Fibroblast of lung (primary cell): Measurements from ENCODE around the gene SNRNP25.
"Not testable (repeated sequence)": the region's sequence is repeated elsewhere in the genome, so short reads cannot be mapped to it uniquely, and the experiment has no call there.

Source experiments
- CTCF ChIP-seq, 2 donors: IDR thresholded peaks in 1 of 2; conservative IDR thresholded peaks in 1 of 2; 1 replicate in 1 of 2; 2 replicates in 1 of 2; pipeline ENCODE4 v1.5.1; 2011 to 2012; ENCODE audit warnings: low read length in 2 of 2, control low read depth in 1 of 2, inconsistent platforms in 1 of 2, low read depth in 1 of 2, mild to moderate bottlenecking in 1 of 2
- EZH2 ChIP-seq: IDR thresholded peaks from 2 replicates; pipeline ENCODE4 v1.5.1; 2012; ENCODE audit warnings: low read length, control low read depth, mild to moderate bottlenecking; ENCODE audit errors: missing control alignments

- TF ChIP-seq CTCF (conservative IDR thresholded peaks at IDR 0.05 in 1 of 2, IDR thresholded peaks at IDR 0.05 in 1 of 2; ENCODE audit: low read depth in 1 of 2, low read length in 2 of 2); EZH2: not testable (repeated sequence)
These were observed 29.5 kb upstream of the SNRNP25 start for GRCh38 chr16:24151-24550.
